Measurements from ENCODE around the gene KCNK7.

KCNK7 gene

GRCh38 chr11:65555693-65556231 is 39.8 kb downstream of the KCNK7 start:
- Histone ChIP-seq H3K4me2 (ENCODE audit: insufficient read depth, low read length) (no peak overlapping the region), H3K4me3 (ENCODE audit: low read depth in 1 of 2, low read length in 2 of 2) (no peak overlapping the region), H3K27me3 (ENCODE audit: insufficient read depth, low read length, poor library complexity) (peaks cover 26% of the 10 kb centered on the region), H3K79me2 (ENCODE audit: insufficient read depth, low read length) (no peaks in the 10 kb centered on the region), H3K9me3 (ENCODE audit: insufficient read depth, low read length, severe bottlenecking) (no peaks in the 10 kb centered on the region), H3K4me1 (ENCODE audit: insufficient read depth, low read length) (peaks cover 54% of the 10 kb centered on the region), H3K27ac (ENCODE audit: low read length) (no peak overlapping the region), H3K36me3 (ENCODE audit: insufficient read depth, low read length) (no peaks in the 10 kb centered on the region), H4K20me1 (ENCODE audit: insufficient read depth, low read length) (peaks cover 7% of the 10 kb centered on the region; the same call in 1 of the 2 replicates), H3K9ac (ENCODE audit: low read depth, low read length) (no peak overlapping the region), H2AFZ (ENCODE audit: low read depth, low read length) (no peak overlapping the region)
- DNase-seq (no peak), ATAC-seq (ENCODE audit: insufficient read depth, low read depth) (no peak)
- TF ChIP-seq CTCF (IDR thresholded peaks at IDR 0.05; ENCODE audit: borderline replicate concordance, extremely low read depth, low read length, poor library complexity, severe bottlenecking) (no peak), EZH2 (IDR thresholded peaks at IDR 0.05; ENCODE audit: borderline replicate concordance, low read depth, low read length, severe bottlenecking) (no peak)

- H3K9ac ChIP-seq (ENCODE audit: low read depth, low read length) = no peak overlapping the region
- H3K27me3 ChIP-seq (ENCODE audit: insufficient read depth, low read length, poor library complexity) = peaks cover 24% of the 10 kb centered on the region
- H3K27ac ChIP-seq (ENCODE audit: low read length) = peak overlapping the region; percentile 77
- TF ChIP-seq EZH2 (IDR thresholded peaks at IDR 0.05; ENCODE audit: borderline replicate concordance, low read depth, low read length, severe bottlenecking) = no peak
- no peak for TF ChIP-seq CTCF (IDR thresholded peaks at IDR 0.05; ENCODE audit: borderline replicate concordance, extremely low read depth, low read length, poor library complexity, severe bottlenecking)
- H3K79me2 ChIP-seq (ENCODE audit: insufficient read depth, low read length) = no peaks in the 10 kb centered on the region
- peaks cover 6% of the 10 kb centered on the region; the same call in 1 of the 2 replicates for H4K20me1 ChIP-seq (ENCODE audit: insufficient read depth, low read length)
- DNase-seq (no peak), ATAC-seq (ENCODE audit: insufficient read depth, low read depth) (no peak)
- H3K9me3 ChIP-seq (ENCODE audit: insufficient read depth, low read length, severe bottlenecking) = no peaks in the 10 kb centered on the region
- no peak overlapping the region for H2AFZ ChIP-seq (ENCODE audit: low read depth, low read length)
- peaks cover 54% of the 10 kb centered on the region for H3K4me1 ChIP-seq (ENCODE audit: insufficient read depth, low read length)
- H3K36me3 ChIP-seq (ENCODE audit: insufficient read depth, low read length) = no peaks in the 10 kb centered on the region
- peak overlapping the region; percentile 79; the same call in 1 of the 2 replicates for H3K4me2 ChIP-seq (ENCODE audit: insufficient read depth, low read length)
- H3K4me3 ChIP-seq (ENCODE audit: low read depth in 1 of 2, low read length in 2 of 2) = no peak overlapping the region
Observed at GRCh38 chr11:65554842-65555430, 40.7 kb downstream of the KCNK7 start.

- Histone ChIP-seq H3K4me1 (ENCODE audit: insufficient read depth, low read length) (peaks cover 54% of the 10 kb centered on the region), H3K4me2 (ENCODE audit: insufficient read depth, low read length) (peak overlapping the region; percentile 79), H3K27ac (ENCODE audit: low read length) (peak overlapping the region; percentile 77), H2AFZ (ENCODE audit: low read depth, low read length) (peak overlapping the region; percentile 67; the same call in 1 of the 2 replicates), H3K9ac (ENCODE audit: low read depth, low read length) (peak overlapping the region; percentile 62), H3K79me2 (ENCODE audit: insufficient read depth, low read length) (no peaks in the 10 kb centered on the region), H3K36me3 (ENCODE audit: insufficient read depth, low read length) (no peaks in the 10 kb centered on the region), H3K9me3 (ENCODE audit: insufficient read depth, low read length, severe bottlenecking) (no peaks in the 10 kb centered on the region), H3K27me3 (ENCODE audit: insufficient read depth, low read length, poor library complexity) (peaks cover 18% of the 10 kb centered on the region), H3K4me3 (ENCODE audit: low read depth in 1 of 2, low read length in 2 of 2) (peak overlapping the region; percentile 6 to 57; a peak in 3 of 4 replicates), H4K20me1 (ENCODE audit: insufficient read depth, low read length) (peaks cover 6% of the 10 kb centered on the region; the same call in 1 of the 2 replicates)
- ATAC-seq (ENCODE audit: insufficient read depth, low read depth) (peak; percentile 18; the same call in 1 of the 3 replicates), DNase-seq (peak; percentile 65)
- TF ChIP-seq CTCF (IDR thresholded peaks at IDR 0.05; ENCODE audit: borderline replicate concordance, extremely low read depth, low read length, poor library complexity, severe bottlenecking) (no peak), EZH2 (IDR thresholded peaks at IDR 0.05; ENCODE audit: borderline replicate concordance, low read depth, low read length, severe bottlenecking) (no peak)
Observed at GRCh38 chr11:65554057-65554818, 41.4 kb downstream of the KCNK7 start.
